HG03175 (cell line): Measurements from ENCODE around the gene LPXN.

Experiments used
- ATAC-seq: cut with Tn5 transposase; IDR thresholded peaks from one replicate; pipeline ENCODE4 v1.9.1; 2021; ENCODE audit warnings: mild to moderate bottlenecking, moderate library complexity; ENCODE audit not compliant: unreplicated experiment

The LPXN gene

DNA sequence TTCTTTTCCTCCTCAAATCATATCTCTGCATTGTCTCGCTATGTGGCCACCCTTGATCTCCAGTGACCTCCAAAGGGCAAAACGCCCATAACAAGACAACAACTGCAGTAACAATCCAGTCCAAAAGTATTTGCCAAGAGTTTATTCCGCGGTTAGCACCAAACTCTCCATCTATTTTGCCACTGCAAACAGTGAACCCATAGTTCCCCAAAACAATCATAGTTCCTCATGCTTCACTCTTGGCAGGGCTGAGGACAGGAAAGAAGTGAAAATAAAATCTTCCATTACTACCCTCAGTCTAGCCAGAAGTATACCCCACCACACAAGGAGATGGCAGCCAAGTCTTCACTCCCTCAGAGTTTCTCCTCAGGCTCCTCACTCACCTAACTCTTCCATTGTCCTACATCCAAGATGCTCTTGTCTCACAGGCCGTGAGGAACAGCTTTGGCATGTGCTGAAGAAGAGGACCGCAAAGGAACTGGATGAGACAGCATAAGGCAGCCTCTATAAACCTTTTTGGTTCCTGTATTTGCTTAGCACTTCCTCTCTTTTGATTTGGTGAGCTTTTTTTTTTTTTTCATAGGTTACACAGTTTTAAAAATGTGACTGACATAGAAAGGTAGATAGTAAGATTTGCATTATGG, at the start of gene LPXN:
TSS of gene LPXN (minus strand) at position 480 of the 644 bp plus-strand sequence. CDS start at position 396, 84 bp downstream.
- no peak for ATAC-seq

DNA sequence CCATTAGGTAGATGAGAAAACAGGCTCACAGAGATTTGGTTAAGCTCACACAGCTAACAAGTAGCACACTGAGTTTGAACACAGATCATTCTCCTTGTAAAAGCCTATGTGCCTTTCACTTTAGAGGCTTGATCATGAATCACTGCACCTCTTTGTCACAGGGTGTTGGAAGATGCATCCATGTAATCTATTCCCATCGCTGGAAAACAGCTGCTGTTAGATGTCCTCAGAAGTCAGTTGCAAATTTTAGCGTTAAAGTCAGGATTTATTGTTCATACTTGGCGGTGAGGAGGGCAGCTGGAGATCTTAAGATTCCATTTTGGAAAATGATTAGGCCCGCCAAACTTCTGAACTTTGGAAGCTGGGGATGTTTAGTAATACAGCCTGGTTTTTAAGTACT, 49.4 kb upstream of the LPXN start:
- ATAC-seq, result no peak

DNA sequence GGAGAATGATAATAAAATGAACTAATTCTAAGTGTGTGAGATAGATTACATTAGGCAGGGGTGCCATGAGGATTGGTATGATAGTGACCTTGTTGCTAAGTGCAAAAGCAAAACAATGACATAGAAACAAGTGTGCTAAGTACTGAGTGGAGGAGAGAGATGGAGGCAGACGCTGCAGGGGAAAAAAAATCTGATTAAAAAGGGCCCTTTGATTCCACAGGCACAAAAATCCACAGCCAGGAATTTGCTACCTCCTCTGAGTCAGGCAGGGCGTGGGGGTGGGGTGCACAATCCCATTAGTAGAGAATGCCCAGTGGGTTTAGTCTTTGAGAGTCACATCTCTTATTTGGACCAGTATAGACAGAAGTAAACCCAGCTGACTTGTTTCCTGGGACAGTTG, 46.7 kb upstream of the LPXN start, which contains the start of gene CNTF:
TSS of gene CNTF (plus strand) at position 322 of the 400 bp plus-strand sequence. CDS start 88 bp downstream, outside the sequence.
- ATAC-seq, result no peak

DNA sequence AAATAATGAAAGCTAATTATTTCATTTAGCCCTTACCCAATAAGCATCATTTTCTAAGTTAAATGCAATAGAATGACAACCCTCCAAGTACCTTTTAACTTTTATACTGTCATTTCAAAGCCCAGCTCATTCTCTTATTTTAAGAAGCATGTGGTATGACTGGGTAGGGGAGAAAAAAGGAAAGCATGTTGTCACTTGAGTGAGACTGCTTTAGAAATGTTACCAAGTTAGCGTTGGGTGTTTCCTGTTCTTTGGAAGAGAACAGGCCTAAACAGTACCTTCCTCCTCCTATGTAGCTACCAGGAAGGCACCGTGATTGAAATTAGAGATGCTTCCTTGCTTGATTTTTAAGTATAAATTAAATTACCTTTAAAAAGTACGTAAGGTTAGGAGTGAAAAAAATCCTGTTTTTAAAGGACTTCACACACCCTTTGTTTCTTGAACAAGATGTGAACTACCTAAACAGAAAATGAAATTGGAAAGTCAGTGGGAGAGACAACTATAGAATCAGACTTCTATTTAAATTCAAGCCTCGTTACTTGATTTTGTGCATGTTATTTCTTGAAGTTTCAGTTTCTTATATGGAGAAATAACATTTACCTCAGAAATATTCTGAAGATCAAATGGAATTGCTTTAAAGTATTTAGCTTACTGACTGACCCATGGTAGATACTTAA, 46.1 kb upstream of the LPXN start:
- ATAC-seq, result no peak

DNA sequence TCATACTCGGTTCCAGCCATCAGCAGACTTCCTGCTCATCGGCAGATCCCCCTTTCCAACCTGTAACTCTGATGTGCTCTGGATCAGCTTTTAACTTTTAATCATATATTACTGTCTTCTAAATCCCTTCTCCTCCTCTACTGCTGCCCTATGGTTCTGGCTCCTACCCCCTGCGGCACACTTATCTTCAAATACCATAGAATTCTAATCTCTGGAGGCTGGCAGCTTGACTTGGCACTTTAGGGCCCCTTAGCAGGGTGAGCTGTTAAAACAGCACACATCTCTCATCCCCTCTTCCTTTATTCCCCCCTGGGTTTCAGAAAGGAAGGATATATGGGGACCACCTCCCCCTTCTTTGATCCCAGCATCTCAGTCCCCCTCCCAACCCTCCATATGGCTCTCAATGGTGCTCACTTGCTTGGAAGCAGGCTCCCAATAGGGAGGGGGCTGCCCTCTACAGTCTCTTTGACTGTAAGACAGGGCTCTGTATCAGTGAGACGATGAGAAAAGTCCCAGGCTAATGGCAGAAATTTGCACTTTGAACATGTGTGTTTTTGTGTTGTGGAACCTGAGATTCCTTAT, 42.4 kb upstream of the LPXN start:
- ATAC-seq, result no peak

DNA sequence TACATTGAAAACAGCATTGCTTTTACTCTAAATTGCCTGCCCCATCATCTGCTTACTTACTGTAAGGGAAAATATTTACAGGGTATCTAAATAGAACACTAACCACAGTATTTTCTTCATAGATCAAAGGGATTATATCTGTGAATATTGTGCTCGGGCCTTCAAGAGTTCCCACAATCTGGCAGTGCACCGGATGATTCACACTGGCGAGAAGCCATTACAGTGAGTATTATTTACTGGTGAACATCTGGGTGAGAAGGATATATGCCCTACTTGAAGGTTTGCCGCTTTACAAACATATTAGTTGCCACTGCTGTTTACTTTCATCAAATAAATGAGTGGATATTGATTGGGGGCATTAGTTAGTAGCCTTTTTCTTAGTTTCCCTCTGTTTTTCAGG, 40.9 kb upstream of the LPXN start:
- ATAC-seq, result no peak

DNA sequence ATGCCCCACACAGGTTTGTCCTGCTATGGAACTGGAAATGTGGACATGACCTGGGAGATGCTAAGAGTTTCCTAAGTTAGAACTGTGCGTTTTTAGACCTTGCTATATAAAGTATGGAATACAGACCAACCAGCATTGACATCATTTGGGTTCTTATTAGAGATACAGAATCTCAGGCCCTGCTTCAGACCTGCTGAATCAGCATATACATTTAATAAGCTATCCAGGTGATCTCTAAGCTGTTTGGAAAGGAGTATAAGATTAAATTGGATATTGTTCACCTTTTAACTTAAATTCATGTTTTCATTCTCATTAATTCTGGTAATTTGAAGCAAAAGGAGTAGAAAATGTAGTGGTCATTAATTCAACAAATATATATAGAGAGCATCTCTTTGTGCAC, 39.9 kb upstream of the LPXN start:
- ATAC-seq, result no peak

DNA sequence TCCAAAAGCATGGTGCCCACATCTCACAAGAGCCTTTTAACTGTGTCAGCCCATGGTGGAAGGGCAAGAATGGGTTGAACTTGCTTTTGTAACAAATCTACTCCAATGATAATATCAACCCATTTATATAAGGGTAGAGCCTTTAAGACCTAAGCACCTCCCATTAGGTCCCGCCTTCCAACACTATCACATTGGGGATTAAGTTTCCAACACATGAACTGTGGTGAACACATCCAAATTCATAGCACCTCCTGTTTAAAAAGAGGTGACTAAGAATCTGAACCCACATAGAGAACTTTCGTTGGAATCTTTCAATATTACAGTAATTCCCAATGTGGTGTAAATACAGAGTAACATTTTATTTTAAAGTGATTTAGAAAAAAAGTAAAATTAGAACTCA, 37.6 kb upstream of the LPXN start:
- ATAC-seq, result no peak

DNA sequence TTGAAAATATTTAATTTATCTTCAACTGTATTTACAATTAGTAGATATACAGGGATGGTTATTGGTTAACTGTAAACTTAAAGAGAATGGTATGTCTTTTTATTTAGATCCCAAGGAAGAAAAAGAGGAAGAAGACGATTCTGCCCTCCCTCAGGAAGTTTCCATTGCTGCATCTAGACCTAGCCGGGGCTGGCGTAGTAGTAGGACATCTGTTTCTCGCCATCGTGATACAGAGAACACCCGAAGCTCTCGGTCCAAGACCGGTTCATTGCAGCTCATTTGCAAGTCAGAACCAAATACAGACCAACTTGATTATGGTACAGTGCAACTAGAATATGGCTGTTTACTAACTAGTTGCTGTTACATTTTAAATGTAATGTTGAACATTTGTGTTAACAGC, 34.1 kb upstream of the LPXN start:
- no peak for ATAC-seq

DNA sequence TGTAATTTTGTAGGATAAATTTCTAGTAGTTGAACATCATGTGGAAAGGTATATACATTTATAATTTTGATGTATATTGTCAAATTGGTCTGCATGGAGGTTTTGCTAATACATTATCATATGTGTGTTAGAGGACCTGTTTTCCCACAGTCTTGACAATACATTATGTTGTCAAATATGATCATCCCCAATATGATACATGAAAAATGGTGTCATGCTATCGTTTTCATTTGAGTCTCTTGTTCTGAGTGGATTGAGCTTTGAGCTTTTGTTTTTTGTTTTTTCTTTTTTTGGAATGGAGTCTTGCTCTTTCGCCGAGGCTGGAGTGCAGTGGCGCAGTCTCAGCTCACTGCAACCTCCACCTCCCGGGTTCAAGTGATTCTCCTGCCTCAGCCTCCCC, 32.7 kb upstream of the LPXN start:
- ATAC-seq, result no peak

DNA sequence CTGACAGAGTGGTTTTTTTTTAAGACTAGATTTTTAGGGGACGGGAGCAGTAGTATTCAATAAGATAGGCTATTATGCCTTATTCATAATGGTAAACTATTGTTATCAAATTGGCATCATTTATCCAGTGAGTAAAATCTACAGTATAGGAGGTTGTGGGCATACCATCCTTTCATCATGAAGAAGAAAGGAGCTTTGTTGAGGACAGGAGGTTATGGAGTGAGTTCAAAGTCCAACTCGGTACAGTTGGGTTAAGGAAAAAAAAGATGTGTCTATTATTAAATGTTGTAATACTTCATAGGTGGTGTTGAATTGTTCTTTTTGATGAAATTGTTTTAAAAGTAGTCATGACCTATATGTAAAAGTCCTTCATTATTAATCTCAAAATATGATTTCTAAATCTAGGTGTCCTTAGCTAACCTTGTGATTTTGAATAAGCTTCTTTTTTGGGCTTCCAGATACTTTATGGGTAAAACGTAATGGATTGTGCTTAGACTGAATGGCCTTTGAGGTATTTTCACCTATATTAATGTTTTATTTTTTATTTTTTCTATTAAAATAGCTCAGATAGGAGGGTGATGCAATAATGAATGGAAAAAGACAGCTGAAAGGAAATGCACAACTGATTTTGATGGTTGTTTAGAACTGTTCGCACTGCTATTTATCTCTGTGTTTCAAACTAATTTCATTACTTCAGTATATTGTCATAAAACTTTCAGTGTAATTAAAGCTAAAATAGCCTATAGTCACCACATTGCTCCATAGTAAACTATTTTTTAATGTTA, 31.5 kb upstream of the LPXN start:
- no peak for ATAC-seq

DNA sequence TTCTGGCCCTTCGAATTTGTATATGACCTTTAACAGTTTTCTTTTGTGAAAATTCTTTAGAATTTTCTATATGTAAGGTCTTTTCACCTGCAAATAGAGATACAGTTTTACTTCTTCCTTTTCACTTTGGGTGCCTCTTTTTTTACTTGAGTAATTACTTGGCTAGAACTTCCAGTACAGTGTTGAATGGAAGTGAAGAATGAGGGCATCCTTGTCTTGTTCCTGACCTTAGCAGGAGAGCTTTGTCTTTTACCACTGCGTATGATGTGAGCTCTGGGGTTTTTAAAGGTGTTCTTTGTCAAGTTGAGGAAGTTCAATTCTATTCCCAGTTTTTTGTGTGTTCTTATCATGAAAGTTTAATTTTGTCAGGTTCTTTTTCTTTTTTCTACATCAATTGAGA, 24.9 kb upstream of the LPXN start:
- no peak for ATAC-seq

DNA sequence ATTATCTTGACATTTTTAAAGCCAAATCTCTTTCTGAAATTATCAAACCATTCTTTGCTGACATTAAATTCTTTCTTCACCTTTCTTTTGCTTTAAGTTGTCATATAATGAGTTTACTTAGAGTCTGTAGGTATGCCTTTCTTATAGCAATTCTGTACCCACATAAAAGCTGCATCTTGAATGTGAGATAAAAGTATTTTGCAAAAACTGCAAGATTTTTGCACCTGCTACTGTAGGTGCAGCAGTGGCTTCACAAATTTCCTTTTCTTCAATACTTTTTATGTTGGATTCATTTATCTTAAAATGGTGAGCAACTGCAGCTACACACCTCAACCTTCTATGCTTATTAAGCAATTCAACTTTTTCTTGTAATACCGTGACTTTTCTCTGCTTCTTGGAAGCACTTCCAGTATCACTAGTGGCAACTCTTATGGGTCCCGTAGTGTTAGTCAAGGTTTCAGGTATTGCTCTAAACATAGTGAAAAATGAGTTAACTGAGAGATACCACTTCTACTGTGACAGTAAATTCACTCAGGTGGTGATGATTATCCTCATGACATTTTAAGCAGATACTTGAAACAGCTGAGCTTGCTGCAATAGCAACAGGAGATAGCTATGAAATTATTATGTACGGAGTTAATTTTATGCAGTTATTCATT, 22.0 kb upstream of the LPXN start:
- no peak for ATAC-seq

DNA sequence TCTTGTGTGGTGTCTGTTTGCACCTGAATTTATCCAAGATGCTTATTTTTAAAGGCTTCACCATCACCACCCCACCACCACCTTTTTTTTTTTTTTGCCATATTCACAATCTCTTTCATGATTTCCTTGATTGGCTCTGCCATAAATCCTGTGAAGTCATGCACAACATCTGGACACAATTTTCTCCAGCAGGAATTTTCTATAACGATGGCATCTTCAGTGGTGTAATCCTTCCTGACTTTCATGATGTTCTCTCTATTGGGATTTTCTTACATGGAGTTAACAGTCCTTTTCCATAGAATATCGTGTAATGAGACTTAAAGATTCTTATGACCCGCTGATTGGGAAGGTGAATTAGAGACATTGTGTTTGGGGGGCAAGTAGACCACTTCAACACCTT, 21.0 kb upstream of the LPXN start:
- ATAC-seq, result no peak

DNA sequence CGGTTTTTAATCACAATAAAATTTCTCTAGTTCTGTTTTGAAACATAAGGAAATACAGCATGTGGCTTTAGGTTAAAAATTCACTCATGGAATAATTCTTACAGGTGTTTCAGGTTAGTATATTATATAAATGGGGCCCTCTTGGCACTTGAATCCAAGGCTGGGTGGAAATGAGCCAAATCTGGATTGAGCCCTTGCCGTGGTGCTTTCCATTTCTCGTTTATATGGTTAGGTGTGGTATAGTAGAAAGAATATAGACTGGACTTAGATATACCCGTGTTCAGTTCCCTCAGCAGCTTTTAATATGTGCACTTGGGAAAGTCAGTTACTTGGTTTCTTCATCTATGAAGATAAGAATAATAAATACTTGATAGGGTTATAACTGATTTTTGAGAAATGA, 19.2 kb upstream of the LPXN start:
- no peak for ATAC-seq

DNA sequence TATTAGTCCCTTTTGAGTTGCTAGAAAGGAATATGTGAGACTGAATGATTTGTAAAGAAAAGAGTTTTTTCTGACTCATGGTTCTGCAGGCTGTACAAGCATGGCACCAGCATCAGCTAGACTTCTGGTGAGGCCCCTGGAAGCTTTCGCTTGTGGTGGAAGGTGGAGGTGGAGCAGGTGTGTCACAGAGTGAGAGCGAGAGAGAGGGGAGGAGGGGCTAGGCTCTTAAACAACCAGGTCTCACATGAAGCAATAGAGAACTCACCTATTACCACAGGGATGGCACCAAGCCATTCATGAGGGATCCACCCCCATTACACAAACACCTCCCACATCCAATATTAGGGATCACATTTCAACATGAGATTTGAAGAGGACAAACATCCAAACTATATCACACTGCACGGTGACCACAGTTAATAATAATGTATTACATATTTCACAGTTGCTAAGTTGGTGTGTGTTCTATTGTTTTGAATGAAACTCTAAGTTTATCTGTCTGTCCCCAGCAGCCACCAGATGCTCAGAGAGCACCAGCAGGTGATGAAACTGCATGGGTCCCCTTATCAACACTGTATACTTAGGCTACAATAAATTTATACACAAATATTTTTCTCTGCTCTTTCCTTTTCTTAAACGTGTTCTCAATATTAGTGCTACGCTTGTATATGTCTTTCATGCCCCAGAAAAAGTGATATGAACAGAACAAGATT, 17.3 kb upstream of the LPXN start:
- no peak for ATAC-seq

DNA sequence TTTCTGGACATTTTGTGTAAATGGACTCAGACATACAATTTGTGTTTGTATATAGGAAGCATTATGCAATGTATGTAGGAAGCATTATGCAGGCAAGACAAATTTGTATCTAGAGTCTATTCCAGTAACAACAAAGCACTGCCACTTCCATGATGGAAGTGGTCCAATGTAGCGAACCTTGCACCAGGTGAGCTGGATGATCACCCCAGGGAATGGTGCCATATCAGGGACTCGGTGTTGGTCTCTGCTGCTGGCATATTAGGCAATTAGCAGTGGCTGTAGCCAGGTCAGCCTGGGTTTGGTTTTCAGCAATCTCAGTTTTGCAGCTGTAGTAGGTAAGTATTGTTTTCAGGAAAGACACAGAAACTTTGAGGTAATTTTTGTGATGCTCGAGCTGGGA, 16.0 kb upstream of the LPXN start:
- no peak for ATAC-seq

DNA sequence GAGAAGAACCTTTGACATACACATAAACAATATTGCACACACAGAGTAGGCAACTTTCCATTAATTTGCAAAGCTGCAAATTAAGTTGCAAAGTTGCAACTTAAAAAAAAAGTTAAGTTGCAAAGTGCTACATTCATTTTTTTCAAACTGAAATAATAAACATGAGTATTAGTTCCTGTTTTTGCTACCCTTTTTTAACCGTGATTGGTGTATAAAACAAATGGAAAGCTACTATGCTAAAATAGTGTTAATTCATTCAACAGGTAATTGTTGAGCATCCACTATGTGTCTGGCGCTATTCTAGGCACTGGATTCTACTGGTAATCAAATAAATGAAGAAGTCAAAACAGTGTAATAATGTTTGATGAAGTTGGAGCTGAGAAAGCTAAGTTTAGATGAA, 11.3 kb upstream of the LPXN start:
- ATAC-seq, result no peak

DNA sequence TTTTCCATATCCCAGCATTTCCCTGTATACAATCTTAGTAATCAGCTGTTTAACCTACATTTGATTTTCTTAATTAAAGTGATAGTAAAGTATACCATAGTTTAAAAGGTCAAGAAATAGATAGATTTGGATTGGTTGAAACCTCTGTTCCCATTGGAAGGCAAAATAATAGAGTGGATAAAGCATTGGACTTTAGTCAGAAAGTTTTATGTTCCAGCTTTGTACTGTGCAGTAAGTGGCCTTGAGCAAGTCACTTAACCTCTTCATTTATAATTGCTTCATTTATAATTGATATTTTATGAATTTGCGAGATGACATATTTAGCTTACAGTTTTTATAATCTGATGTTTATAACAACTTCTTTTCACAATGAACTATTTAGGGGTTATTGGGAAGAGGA, 6.8 kb upstream of the LPXN start:
- no peak for ATAC-seq

DNA sequence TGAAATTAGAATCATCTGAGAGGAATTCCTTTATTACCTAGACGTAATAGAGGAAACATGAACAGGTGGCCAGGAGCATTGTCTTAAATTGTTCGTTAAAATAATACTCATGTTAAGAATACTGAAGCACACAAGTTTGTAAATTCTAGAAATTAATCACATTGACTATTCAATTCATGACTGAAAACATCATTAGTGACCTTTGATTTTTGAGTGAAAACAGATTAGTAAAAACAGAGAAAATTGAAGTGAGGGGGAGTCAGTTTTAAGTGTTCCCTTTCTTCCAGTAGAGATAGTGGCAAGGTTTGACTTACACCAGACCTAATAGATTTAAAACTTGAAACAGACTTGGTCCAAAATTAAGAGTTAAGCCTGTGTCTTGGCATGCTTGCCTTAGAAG, 4.7 kb upstream of the LPXN start:
- ATAC-seq, result no peak
